Chondrocyte (in vitro differentiated cells): ENCODE results near the gene PYGB. TPM values are rescaled to one million over a fixed set of nuclear protein-coding genes. Genes with fewer than 3 reads are reported as not detected.
A peak's percentile ranks its signal among the peaks of the same experiment; 100 is the strongest.

ENCODE experiments used
- DNase-seq: peaks from one replicate; pipeline ENCODE4 v3.0.0; 2021; ENCODE audit warnings: mixed read lengths, low spot score
- H3K27ac Mint-ChIP-seq: one replicate; pipeline ENCODE4 v1.8.0; 2021; ENCODE audit warnings: mild to moderate bottlenecking, moderate library complexity, mixed read lengths; ENCODE audit not compliant: unreplicated experiment
- H3K27me3 Mint-ChIP-seq: 2 replicates; pipeline ENCODE4 v1.8.0; 2021; ENCODE audit warnings: low read depth, mixed read lengths
- H3K36me3 Mint-ChIP-seq: 2 replicates; pipeline ENCODE4 v1.8.0; 2021; ENCODE audit warnings: low read depth, mixed read lengths
- H3K4me1 Mint-ChIP-seq: 2 replicates; pipeline ENCODE4 v1.8.0; 2021; ENCODE audit warnings: low read depth, mild to moderate bottlenecking, mixed read lengths
- H3K4me3 Mint-ChIP-seq: one replicate; pipeline ENCODE4 v1.8.0; 2021; ENCODE audit warnings: mild to moderate bottlenecking, moderate library complexity, mixed read lengths; ENCODE audit not compliant: unreplicated experiment
- H3K9me3 Mint-ChIP-seq: 2 replicates; pipeline ENCODE4 v1.8.0; 2021; ENCODE audit warnings: low read depth, mixed read lengths
- total RNA-seq: library from RNA; stranded (reverse); gene quantifications from 3 replicates; pipeline ENCODE4 v1.2.1, GENCODE V29; 2021
- TF ChIP-seq, protein P1 (sequence below): fragments of 200-600 bp; sonication (generic); IDR thresholded peaks from 2 replicates; pipeline ENCODE4 v1.5.0; 2021; ENCODE audit warnings: antibody characterized with exemption, mild to moderate bottlenecking, moderate library complexity

PYGB gene
- total RNA-seq, 1 donor from 2014 or later = 171 TPM

DNA sequence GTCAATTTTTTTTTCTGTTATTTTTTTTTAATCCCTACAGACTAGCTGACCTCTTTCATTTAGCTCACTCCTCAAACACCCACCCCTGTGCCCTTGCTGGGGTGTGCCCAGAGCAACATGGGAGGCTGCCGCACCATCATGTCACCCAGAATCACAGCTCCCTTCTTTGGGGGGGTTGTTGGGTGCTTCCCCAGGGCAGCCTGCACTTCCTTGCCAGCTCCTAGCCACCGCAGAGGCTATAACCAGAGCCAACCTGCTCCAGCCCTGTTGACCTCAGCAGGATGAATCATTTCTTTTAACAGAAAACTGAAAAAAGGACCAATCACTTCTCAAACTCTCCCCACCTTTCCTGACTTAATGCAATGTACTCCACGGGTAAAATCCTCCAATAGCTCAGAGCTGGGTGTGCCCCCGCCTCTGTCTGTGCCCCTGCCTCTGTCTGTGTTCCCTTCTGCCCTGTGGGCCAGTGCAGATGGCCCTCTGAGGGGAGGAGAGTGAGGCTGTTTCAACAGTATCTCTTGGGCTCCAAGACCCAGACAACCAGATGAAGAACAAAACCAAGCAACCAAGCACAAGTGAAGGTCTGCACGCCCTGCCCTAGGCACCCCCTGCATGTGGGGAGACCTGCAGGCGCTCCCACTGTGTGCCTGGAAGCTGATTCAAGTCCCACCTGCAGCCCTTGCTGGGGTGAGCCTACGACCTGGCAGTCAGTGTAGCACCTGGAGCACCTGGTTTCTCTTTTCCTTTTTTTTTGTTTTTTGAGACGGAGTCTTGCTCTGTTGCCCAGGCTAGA is 67.7 kb downstream of the PYGB start:
- no peak overlapping the region for H3K4me3 Mint-ChIP-seq
- DNase-seq = peak; percentile 58
- no peaks in the 10 kb centered on the region for H3K27me3 Mint-ChIP-seq
- H3K36me3 Mint-ChIP-seq = no peaks in the 10 kb centered on the region
- H3K4me1 Mint-ChIP-seq = peaks cover 23% of the 10 kb centered on the region
- H3K27ac Mint-ChIP-seq = peak overlapping the region; percentile 12
- H3K9me3 Mint-ChIP-seq = no peaks in the 10 kb centered on the region
- TF ChIP-seq, protein P1, sequence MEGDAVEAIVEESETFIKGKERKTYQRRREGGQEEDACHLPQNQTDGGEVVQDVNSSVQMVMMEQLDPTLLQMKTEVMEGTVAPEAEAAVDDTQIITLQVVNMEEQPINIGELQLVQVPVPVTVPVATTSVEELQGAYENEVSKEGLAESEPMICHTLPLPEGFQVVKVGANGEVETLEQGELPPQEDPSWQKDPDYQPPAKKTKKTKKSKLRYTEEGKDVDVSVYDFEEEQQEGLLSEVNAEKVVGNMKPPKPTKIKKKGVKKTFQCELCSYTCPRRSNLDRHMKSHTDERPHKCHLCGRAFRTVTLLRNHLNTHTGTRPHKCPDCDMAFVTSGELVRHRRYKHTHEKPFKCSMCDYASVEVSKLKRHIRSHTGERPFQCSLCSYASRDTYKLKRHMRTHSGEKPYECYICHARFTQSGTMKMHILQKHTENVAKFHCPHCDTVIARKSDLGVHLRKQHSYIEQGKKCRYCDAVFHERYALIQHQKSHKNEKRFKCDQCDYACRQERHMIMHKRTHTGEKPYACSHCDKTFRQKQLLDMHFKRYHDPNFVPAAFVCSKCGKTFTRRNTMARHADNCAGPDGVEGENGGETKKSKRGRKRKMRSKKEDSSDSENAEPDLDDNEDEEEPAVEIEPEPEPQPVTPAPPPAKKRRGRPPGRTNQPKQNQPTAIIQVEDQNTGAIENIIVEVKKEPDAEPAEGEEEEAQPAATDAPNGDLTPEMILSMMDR = no peak

DNA sequence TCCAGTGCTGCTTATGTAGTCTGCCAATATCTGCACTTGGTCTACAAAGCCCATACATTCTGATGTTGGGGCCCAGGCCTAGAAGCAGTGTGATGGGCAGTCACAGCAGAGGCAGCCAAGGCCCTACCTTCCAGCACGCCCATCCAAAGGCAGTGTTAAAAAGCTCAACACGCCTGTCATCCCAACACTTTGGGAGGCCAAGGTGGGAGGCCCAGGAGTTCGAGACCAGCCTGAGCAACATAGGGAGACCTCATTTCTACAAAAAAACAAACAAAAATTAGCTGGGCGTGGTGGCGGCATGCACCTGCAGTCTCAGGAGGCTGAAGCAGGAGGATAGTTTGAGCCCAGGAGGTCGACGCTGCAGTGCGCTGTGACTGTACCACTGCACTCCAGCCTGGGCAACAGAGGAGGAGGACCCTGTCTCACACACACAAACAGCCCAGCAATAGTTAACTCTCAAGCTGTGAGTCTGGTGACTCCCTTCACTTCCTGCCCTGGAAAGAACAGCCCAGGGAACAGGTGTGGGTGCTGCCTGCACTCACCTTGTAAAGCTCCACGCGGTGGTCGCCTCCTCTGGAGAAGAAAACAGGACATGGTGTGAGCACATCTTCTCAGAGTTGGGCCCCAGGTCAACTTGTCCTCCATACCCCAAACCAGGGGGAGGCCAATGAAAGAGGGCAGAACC is 68.8 kb downstream of the PYGB start:
- H3K4me1 Mint-ChIP-seq = peaks cover 13% of the 10 kb centered on the region

DNA sequence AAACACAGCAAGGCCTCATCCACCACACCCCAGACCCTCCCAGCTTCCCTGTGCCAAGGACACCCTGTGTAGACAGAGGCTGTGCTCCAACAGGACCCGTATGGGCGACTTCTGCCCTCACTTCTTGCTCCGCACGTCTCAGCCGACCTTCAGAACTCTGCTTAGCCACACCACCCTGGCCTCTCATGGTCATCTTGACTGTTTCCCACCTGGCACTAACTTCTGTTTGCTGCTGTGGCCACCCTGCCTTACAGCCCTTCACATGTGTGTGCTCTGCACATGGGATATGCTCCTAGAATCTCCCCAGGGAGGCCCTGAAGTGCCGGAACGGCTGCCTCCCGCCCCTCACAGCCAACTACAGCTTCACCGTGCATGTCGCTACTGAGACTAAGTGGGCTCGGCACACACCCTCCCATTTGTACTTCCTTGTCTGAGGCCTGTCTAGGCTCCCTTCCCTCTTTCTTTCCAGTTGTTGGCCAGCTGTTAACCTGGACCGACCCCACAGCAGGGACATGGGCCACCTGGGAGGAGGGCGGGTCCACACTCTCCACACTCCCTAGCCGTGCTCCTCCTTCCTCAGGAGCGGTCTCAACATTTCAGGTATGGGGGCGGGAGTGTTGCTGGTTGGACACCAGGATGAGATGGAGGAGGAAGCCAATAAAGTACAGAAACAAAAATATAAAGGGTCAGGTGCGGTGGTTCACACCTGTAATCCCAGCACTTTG is 69.6 kb downstream of the PYGB start:
- TF ChIP-seq, protein P1 = no peak

More for the DNA sequence above, 68.8 kb downstream of the PYGB start:
- Mint-ChIP-seq H3K9me3 (no peaks in the 10 kb centered on the region), H3K27ac (no peak overlapping the region), H3K4me3 (no peak overlapping the region), H3K27me3 (no peaks in the 10 kb centered on the region), H3K36me3 (peaks cover 2% of the 10 kb centered on the region)
- peak; percentile 70 for DNase-seq
- TF ChIP-seq, protein P1 = no peak

DNA sequence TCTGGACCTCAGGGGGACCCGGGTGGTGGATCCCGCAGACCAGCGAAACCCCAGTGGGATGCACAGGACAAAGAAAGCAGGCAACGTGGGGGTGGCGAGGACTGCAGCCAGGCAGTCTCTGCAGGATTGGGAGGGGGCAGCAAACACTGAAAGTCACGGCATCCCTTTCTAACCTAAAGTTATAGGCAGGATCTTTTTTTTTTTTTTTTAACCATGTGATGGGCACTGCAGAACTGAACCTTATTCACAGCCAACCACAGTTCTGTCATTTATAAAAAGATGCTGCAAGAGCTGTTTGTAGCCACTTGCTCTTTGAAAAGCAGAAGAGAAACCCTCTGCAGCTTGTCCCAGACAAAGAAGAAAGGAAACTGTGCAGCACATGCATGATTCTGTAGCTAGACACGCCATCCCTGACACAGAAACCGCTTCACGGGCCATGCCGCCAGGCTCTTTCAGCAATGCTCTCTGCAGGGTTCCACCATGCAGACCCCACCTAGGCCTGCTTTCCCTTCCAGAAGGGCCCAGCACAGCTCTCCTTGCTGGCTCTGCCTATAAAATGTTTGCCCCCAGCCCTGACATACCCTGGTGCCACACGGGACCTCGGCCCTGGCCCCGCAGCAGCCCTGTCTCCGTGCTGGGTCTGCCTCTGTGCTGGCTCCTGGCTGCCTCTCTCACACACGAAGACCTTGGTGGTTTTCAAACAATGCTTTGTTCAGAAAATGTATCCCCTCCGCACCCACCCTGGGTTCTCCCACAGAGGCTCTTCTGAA is 70.8 kb downstream of the PYGB start:
- H3K9me3 Mint-ChIP-seq = no peaks in the 10 kb centered on the region
- peaks cover 2% of the 10 kb centered on the region for H3K36me3 Mint-ChIP-seq
- H3K27ac Mint-ChIP-seq = no peak overlapping the region
- H3K4me3 Mint-ChIP-seq = no peak overlapping the region
- H3K27me3 Mint-ChIP-seq = no peaks in the 10 kb centered on the region
- TF ChIP-seq, protein P1 = no peak
- H3K4me1 Mint-ChIP-seq = peaks cover 6% of the 10 kb centered on the region
- no peak for DNase-seq

More for the DNA sequence above, 69.6 kb downstream of the PYGB start:
- Mint-ChIP-seq H3K27ac (no peak overlapping the region), H3K36me3 (peaks cover 2% of the 10 kb centered on the region), H3K9me3 (no peaks in the 10 kb centered on the region), H3K4me1 (peaks cover 6% of the 10 kb centered on the region), H3K4me3 (no peak overlapping the region), H3K27me3 (no peaks in the 10 kb centered on the region)
- peak; percentile 64 for DNase-seq
